ENCODE measurements around the gene DCUN1D5. TPM values are rescaled to one million over a fixed set of nuclear protein-coding genes. Genes with fewer than 3 reads are reported as not detected.

DCUN1D5 gene
- total and polyA plus RNA-seq, 2 experiments from 2014 or later: 136 to 189 TPM

DNA sequence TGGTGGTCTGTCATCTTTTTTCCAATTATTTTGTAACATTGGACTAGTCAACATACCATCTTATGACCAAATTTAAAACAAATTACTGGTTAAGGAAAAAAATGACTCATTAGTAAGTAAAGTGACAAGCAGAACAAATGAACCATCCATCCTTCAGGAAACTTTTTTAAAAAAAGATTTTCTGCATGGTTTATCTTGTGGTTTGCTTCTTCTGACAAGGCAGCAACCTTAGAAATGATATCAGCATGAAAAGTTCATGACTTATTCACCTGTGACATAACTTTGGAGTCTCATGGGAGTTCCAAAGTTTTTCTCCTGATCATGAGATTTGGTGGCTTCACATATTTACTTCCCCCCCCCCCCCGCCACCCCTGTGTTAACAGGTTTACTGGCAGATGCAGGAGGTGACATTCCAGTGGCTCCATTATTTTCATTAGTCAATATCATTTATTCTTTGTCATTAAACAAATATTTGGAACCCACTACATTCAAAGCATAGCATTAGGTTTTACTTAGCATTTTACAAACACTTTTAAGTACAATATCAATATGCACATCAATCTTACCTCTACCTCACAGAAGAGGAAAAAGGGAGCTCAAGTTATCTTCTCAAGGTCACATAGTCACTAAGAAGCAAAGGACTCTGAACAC, 40.7 kb downstream of the DCUN1D5 start:
- Mint-ChIP-seq H3K4me1 (no peaks in the 10 kb centered on the region), H3K4me3 (no peak overlapping the region), H3K27me3 (ENCODE audit: insufficient read depth, low read depth, poor library complexity) (no peaks in the 10 kb centered on the region), H3K27ac (no peak overlapping the region), H3K36me3 (ENCODE audit: low read depth) (no peaks in the 10 kb centered on the region), H3K9me3 (no peaks in the 10 kb centered on the region)
- H3K4me2 ChIP-seq: no peak overlapping the region
- no peak overlapping the region for H3K4me3 ChIP-seq
- TF ChIP-seq, protein P1, sequence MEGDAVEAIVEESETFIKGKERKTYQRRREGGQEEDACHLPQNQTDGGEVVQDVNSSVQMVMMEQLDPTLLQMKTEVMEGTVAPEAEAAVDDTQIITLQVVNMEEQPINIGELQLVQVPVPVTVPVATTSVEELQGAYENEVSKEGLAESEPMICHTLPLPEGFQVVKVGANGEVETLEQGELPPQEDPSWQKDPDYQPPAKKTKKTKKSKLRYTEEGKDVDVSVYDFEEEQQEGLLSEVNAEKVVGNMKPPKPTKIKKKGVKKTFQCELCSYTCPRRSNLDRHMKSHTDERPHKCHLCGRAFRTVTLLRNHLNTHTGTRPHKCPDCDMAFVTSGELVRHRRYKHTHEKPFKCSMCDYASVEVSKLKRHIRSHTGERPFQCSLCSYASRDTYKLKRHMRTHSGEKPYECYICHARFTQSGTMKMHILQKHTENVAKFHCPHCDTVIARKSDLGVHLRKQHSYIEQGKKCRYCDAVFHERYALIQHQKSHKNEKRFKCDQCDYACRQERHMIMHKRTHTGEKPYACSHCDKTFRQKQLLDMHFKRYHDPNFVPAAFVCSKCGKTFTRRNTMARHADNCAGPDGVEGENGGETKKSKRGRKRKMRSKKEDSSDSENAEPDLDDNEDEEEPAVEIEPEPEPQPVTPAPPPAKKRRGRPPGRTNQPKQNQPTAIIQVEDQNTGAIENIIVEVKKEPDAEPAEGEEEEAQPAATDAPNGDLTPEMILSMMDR (conservative IDR thresholded peaks at IDR 0.05; ENCODE audit: low read depth in 2 of 2): no peak
- TF ChIP-seq, protein P2, sequence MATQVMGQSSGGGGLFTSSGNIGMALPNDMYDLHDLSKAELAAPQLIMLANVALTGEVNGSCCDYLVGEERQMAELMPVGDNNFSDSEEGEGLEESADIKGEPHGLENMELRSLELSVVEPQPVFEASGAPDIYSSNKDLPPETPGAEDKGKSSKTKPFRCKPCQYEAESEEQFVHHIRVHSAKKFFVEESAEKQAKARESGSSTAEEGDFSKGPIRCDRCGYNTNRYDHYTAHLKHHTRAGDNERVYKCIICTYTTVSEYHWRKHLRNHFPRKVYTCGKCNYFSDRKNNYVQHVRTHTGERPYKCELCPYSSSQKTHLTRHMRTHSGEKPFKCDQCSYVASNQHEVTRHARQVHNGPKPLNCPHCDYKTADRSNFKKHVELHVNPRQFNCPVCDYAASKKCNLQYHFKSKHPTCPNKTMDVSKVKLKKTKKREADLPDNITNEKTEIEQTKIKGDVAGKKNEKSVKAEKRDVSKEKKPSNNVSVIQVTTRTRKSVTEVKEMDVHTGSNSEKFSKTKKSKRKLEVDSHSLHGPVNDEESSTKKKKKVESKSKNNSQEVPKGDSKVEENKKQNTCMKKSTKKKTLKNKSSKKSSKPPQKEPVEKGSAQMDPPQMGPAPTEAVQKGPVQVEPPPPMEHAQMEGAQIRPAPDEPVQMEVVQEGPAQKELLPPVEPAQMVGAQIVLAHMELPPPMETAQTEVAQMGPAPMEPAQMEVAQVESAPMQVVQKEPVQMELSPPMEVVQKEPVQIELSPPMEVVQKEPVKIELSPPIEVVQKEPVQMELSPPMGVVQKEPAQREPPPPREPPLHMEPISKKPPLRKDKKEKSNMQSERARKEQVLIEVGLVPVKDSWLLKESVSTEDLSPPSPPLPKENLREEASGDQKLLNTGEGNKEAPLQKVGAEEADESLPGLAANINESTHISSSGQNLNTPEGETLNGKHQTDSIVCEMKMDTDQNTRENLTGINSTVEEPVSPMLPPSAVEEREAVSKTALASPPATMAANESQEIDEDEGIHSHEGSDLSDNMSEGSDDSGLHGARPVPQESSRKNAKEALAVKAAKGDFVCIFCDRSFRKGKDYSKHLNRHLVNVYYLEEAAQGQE (IDR thresholded peaks at IDR 0.05; ENCODE audit: unreplicated experiment): no peak
- TF ChIP-seq, protein P3, sequence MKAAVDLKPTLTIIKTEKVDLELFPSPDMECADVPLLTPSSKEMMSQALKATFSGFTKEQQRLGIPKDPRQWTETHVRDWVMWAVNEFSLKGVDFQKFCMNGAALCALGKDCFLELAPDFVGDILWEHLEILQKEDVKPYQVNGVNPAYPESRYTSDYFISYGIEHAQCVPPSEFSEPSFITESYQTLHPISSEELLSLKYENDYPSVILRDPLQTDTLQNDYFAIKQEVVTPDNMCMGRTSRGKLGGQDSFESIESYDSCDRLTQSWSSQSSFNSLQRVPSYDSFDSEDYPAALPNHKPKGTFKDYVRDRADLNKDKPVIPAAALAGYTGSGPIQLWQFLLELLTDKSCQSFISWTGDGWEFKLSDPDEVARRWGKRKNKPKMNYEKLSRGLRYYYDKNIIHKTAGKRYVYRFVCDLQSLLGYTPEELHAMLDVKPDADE (IDR thresholded peaks at IDR 0.05): no peak
- TF ChIP-seq POLR2AphosphoS5 (IDR thresholded peaks at IDR 0.05; ENCODE audit: low read depth): no peak
- TF ChIP-seq EZH2phosphoT487 (IDR thresholded peaks at IDR 0.05; ENCODE audit: unreplicated experiment): no peak
- no peak for TF ChIP-seq ZNF331 (CRISPR knock-in tag; IDR thresholded peaks at IDR 0.05; ENCODE audit: low read depth)
- TF ChIP-seq JUNB (IDR thresholded peaks at IDR 0.05; ENCODE audit: unreplicated experiment): no peak
- no peak for TF ChIP-seq STAT1 (IDR thresholded peaks at IDR 0.05; ENCODE audit: unreplicated experiment)
- no peak for TF ChIP-seq NANOG (IDR thresholded peaks at IDR 0.05; ENCODE audit: borderline replicate concordance)
- no peak for TF ChIP-seq CREB1 (CRISPR knock-in tag; IDR thresholded peaks at IDR 0.05; ENCODE audit: low read depth)
- TF ChIP-seq, protein P4, sequence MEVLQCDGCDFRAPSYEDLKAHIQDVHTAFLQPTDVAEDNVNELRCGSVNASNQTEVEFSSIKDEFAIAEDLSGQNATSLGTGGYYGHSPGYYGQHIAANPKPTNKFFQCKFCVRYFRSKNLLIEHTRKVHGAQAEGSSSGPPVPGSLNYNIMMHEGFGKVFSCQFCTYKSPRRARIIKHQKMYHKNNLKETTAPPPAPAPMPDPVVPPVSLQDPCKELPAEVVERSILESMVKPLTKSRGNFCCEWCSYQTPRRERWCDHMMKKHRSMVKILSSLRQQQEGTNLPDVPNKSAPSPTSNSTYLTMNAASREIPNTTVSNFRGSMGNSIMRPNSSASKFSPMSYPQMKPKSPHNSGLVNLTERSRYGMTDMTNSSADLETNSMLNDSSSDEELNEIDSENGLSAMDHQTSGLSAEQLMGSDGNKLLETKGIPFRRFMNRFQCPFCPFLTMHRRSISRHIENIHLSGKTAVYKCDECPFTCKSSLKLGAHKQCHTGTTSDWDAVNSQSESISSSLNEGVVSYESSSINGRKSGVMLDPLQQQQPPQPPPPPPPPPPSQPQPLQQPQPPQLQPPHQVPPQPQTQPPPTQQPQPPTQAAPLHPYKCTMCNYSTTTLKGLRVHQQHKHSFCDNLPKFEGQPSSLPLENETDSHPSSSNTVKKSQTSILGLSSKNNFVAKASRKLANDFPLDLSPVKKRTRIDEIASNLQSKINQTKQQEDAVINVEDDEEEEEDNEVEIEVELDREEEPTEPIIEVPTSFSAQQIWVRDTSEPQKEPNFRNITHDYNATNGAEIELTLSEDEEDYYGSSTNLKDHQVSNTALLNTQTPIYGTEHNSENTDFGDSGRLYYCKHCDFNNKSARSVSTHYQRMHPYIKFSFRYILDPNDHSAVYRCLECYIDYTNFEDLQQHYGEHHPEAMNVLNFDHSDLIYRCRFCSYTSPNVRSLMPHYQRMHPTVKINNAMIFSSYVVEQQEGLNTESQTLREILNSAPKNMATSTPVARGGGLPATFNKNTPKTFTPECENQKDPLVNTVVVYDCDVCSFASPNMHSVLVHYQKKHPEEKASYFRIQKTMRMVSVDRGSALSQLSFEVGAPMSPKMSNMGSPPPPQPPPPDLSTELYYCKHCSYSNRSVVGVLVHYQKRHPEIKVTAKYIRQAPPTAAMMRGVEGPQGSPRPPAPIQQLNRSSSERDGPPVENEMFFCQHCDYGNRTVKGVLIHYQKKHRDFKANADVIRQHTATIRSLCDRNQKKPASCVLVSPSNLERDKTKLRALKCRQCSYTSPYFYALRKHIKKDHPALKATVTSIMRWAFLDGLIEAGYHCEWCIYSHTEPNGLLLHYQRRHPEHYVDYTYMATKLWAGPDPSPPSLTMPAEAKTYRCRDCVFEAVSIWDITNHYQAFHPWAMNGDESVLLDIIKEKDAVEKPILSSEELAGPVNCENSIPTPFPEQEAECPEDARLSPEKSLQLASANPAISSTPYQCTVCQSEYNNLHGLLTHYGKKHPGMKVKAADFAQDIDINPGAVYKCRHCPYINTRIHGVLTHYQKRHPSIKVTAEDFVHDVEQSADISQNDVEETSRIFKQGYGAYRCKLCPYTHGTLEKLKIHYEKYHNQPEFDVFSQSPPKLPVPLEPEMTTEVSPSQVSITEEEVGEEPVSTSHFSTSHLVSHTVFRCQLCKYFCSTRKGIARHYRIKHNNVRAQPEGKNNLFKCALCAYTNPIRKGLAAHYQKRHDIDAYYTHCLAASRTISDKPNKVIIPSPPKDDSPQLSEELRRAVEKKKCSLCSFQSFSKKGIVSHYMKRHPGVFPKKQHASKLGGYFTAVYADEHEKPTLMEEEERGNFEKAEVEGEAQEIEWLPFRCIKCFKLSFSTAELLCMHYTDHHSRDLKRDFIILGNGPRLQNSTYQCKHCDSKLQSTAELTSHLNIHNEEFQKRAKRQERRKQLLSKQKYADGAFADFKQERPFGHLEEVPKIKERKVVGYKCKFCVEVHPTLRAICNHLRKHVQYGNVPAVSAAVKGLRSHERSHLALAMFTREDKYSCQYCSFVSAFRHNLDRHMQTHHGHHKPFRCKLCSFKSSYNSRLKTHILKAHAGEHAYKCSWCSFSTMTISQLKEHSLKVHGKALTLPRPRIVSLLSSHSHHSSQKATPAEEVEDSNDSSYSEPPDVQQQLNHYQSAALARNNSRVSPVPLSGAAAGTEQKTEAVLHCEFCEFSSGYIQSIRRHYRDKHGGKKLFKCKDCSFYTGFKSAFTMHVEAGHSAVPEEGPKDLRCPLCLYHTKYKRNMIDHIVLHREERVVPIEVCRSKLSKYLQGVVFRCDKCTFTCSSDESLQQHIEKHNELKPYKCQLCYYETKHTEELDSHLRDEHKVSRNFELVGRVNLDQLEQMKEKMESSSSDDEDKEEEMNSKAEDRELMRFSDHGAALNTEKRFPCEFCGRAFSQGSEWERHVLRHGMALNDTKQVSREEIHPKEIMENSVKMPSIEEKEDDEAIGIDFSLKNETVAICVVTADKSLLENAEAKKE (CRISPR knock-in tag; IDR thresholded peaks at IDR 0.05): no peak
- no peak for TF ChIP-seq EZH2 (IDR thresholded peaks at IDR 0.05; ENCODE audit: low read depth, unreplicated experiment)
- TF ChIP-seq ZNF114 (CRISPR knock-in tag; IDR thresholded peaks at IDR 0.05): no peak
- H3F3A ChIP-seq (replicated peaks; ENCODE audit: low read depth): no peaks in the 10 kb centered on the region
- H2AFZ ChIP-seq: no peak overlapping the region
- H3K79me2 ChIP-seq (replicated peaks; ENCODE audit: insufficient read depth): no peaks in the 10 kb centered on the region
- no peak for DNase-seq (ENCODE audit: low spot score)
- no peaks in the 10 kb centered on the region; the same call in 1 of the 2 replicates for H4K20me1 ChIP-seq (replicated peaks; ENCODE audit: insufficient read depth)
- H3K36me3 ChIP-seq (ENCODE audit: insufficient read depth): no peaks in the 10 kb centered on the region
- H3K4me1 ChIP-seq (ENCODE audit: insufficient read depth): no peaks in the 10 kb centered on the region
- no peak for ATAC-seq
- no peak overlapping the region for H3K27ac ChIP-seq (ENCODE audit: low read depth)
- no peaks in the 10 kb centered on the region for H3K9me2 ChIP-seq (ENCODE audit: insufficient read depth)
- H3K27me3 ChIP-seq (ENCODE audit: insufficient read depth): no peaks in the 10 kb centered on the region
